Heart left ventricle (tissue), 13 donors: ENCODE data around the gene SNTA1.

Source experiments
- POLR2A ChIP-seq, 2 donors: fragments of 450-650 bp; IDR thresholded peaks; one replicate each; pipeline ENCODE4 v1.6.1; 2017; ENCODE audit warnings: antibody characterized with exemption in 2 of 2, mild to moderate bottlenecking in 2 of 2, moderate library complexity in 2 of 2
- TF ChIP-seq, protein P1 (sequence below), 12 donors: fragments of 200-600 bp; sonication (generic) in 4 of 12; IDR thresholded peaks; one replicate each; pipeline versions ENCODE4 v1.5.0 to v1.8.0; 2018 to 2022; ENCODE audit warnings: antibody characterized with exemption in 12 of 12, mild to moderate bottlenecking in 5 of 12
- donor health status: ischemic (EF 13 %, LVEDD 7.1; RV severe dilation, severe dysfunction).
- donor health status: DM: no; HTN: yes; CAD: no.
- donor health status: DM: no; HTN: no; CAD: no.
- donor health status: ischemic (EF 25% LVEDD 6.9; RV normal size, moderate dysfunction).
- donor health status: ischemic (EF 25% LVEDD 5.7; RV mildly dilated, moderate dysfunction).
- donor health status: ischemic (EF 35%, LVEDD 5.7; RV mildly dilated, moderate dysfunction).
- donor health status: nonischemic (EF 11% LVEDD 7.7; RV severe dilation, severe dysfunction).
- donor health status: DM: yes; HTN: yes; CAD: no.
- donor health status: PGD.
- donor health status: ischemic (EF 29% LVEDD 5.4; RV normal size, mild dysfunction).
- donor health status: nonischemic (EF 23%, LVEDD 6.1; RV moderate dilation, normal function).

- TF ChIP-seq, protein P1, sequence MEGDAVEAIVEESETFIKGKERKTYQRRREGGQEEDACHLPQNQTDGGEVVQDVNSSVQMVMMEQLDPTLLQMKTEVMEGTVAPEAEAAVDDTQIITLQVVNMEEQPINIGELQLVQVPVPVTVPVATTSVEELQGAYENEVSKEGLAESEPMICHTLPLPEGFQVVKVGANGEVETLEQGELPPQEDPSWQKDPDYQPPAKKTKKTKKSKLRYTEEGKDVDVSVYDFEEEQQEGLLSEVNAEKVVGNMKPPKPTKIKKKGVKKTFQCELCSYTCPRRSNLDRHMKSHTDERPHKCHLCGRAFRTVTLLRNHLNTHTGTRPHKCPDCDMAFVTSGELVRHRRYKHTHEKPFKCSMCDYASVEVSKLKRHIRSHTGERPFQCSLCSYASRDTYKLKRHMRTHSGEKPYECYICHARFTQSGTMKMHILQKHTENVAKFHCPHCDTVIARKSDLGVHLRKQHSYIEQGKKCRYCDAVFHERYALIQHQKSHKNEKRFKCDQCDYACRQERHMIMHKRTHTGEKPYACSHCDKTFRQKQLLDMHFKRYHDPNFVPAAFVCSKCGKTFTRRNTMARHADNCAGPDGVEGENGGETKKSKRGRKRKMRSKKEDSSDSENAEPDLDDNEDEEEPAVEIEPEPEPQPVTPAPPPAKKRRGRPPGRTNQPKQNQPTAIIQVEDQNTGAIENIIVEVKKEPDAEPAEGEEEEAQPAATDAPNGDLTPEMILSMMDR (IDR thresholded peaks at IDR 0.05): no peak
- TF ChIP-seq POLR2A (IDR thresholded peaks at IDR 0.05): no peak
Measured at GRCh38 chr20:33387177-33387576, 56.4 kb downstream of the SNTA1 start.
